ENCODE results near the gene PRKAR2B. TPM values are rescaled to one million over a fixed set of nuclear protein-coding genes. Genes with fewer than 3 reads are reported as not detected.

PRKAR2B gene
- total RNA-seq, 4 donors from 2014 or later: 97.3 to 411 (median 236) TPM

- TF ChIP-seq CTCF (IDR thresholded peaks at IDR 0.05): no peak
- ATAC-seq (ENCODE audit: low FRiP score): no peak
- DNase-seq (ENCODE audit: low spot score): no peak
Observed at GRCh38 chr7:107115762-107116540, 71.4 kb downstream of the PRKAR2B start.

DNA sequence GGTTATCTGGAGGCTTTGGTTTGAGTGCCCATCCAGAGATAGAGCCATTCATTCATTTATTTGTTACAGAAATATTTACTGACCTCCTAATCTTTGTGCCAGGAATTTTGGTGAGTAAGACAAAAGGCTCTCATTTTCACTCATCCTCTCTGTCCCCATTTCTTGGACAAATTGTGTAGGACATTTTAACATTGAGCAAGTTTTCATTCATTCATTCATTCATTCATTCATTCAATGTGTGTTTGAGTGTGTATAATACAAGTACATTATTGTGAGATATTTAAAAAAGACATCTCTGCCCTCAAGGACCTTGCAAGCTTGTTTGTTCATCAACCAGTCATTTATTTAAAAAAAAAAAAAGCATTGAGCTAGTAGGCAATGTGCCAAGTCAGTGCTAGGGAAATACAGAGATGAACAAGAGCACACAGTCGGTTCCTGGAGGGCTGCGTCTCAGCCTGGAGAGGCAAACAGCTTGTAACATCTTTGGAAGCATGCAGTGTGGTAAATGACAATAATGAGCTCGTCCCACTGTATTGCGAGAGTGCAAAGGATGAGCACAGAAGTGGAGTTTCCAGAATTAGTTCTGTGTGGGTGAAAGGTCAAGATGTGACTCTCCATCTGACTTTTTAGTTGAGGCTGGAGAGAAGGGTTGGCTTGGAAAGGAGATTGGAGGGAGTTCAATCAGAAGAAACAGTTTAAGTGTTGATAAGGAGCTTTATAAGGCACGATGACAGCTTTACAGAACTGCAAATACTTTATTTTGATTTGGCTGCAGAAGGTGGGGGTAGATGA is 73.8 kb downstream of the PRKAR2B start:
- DNase-seq (ENCODE audit: low spot score) (no peak), ATAC-seq (ENCODE audit: low FRiP score) (no peak)
- no peak for TF ChIP-seq CTCF (IDR thresholded peaks at IDR 0.05)

GRCh38 chr7:107119376-107120105 is 75.0 kb downstream of the PRKAR2B start:
- ATAC-seq (ENCODE audit: low FRiP score) (no peak), DNase-seq (ENCODE audit: low spot score) (no peak)
- no peak for TF ChIP-seq CTCF (IDR thresholded peaks at IDR 0.05)

- no peak for ATAC-seq (ENCODE audit: low FRiP score)
- DNase-seq (ENCODE audit: low spot score): no peak
- no peak for TF ChIP-seq CTCF (IDR thresholded peaks at IDR 0.05)
Observed at GRCh38 chr7:107122486-107122911, 78.0 kb downstream of the PRKAR2B start.

DNA sequence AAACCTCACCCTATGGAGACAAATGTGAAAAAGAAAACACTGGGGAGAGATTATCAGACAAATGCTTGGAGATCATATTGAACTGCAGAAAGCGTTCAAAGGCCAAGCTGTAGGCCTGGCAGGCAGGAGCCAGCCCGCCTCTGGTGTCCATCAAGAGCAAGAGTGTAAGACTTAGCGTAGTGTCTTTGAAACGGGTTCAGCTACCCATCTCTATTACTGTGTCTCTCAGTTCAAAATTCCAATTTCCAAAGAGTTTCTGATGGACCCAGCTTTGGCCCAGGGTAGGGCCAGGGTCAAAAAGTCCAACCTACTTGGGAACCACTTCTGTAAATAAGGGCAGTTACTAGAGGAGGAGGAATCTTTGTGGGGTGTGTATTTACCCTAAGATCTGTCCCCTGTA is 78.9 kb downstream of the PRKAR2B start:
- ATAC-seq (ENCODE audit: low FRiP score): no peak
- no peak for DNase-seq (ENCODE audit: low spot score)

GRCh38 chr7:107125475-107125874 is 81.0 kb downstream of the PRKAR2B start:
- DNase-seq (ENCODE audit: low spot score) (no peak), ATAC-seq (ENCODE audit: low FRiP score) (no peak)
- no peak for TF ChIP-seq CTCF (IDR thresholded peaks at IDR 0.05)

More for the DNA sequence above, 78.9 kb downstream of the PRKAR2B start:
- no peak for TF ChIP-seq CTCF (IDR thresholded peaks at IDR 0.05)

All from omental fat pad (tissue), 4 donors.